GM19468 (cell line): ENCODE data around the gene IL2RA.
"Not testable (repeated sequence)": the region's sequence is repeated elsewhere in the genome, so short reads cannot be mapped to it uniquely, and the experiment has no call there.

ENCODE experiments used
- ATAC-seq: cut with Tn5 transposase; IDR thresholded peaks from one replicate; pipeline ENCODE4 v1.9.1; 2021; ENCODE audit warnings: mild to moderate bottlenecking, moderate library complexity, moderate number of reproducible peaks; ENCODE audit not compliant: unreplicated experiment; ENCODE audit errors: extremely low read depth

The IL2RA gene

GRCh38 chr10:6062101-6062771, at the start of gene IL2RA:
IL2RA (minus strand) TSS chr10:6062367; CDS start chr10:6062151, 216 bp downstream.
- no peak for ATAC-seq

DNA sequence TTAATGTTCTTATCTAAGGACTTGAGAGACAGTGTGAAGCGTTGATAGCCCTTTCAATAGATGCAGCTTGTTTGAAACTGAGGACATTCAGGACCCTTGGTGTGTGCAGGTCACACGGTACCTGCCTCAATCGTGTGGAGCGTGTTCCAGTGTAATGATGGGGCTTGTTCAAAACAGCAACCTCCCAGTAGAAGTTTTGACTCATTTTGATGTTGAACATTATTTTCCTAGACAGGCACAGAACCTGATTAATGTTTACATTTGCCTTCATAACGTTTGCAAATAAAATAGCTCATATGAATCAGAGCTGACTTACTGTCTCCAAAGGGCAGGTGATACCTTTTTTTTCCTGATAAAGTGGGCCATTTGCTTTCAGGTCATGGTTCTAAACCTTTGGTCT, 48.0 kb upstream of the IL2RA start:
- ATAC-seq, result no peak

- ATAC-seq, result no peak
Measured at GRCh38 chr10:6109444-6109775, 47.2 kb upstream of the IL2RA start.

DNA sequence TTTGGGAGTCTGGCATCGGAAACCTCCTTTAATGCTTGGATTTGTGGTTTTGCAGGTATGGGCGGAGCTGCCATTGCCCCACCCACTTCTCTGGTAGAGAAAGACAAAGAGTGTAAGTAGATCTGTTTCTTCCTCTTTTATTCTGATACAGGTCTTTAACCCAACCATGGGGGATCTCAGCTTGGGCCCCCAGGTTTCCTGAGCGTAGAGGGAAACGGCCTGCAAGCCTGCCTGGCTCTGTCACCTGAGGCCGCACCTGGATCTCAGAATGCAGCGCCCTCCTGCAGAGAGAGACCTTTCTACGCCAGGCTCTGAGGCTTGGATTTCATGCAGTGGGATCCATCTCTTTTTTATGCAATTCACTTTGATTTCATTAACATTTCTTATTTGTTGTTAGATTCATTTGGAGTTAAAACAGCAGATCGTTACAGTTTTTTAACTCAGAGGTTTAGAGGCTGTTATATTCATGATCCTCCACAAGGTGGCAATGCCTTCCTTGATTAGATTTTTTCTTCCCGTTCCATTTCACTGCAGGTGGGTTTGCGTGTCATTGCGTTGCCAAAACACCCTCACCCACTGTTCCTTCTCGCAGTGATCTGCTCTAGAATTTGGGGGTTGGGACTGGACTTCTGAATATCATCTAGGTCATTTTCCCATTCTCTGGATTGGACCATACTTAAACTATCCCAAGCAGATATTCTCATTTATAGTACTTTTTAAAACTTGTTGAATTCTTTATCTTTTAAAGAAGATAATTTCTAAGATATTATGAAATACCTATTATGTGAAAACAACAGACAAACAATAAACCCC, 46.7 kb upstream of the IL2RA start:
- ATAC-seq, result no peak

DNA sequence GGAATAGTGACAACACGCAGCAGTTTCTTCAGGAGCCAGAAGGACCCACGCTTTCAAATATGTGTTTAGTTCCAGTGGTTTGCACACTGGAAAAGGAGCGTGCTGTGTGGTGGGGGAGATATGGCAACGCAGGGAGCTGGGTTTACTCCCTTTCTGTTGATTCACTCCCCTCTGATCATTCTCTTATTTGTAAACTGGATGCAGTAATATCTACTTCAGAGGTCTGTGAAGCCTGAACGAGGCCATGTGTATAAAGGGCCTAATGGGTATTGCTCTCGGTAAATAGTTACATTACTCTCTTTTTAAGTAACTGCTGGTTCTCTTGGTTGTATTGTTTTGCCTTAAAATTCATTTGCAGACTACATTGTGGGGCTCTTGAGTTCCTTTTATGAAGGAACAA, 45.9 kb upstream of the IL2RA start:
- ATAC-seq, result no peak

DNA sequence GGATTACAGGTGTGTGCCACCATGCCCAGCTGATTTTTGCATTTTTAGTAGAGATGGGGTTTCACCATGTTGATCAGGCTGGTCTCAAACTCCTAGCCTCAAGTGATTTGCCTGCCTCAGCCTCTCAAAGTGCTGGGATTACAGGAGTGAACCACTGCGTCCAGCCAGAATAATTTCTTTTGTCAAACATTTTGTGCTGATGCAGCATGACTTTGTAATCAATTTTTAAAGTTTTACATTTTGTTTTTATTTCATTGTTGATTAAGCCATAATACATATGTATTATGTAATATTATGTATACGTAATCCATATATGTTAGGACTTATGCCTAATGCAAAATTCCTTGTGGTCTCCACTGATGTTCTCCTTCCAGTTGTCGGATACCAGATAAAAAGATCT, 45.4 kb upstream of the IL2RA start:
- not testable (repeated sequence) for ATAC-seq

DNA sequence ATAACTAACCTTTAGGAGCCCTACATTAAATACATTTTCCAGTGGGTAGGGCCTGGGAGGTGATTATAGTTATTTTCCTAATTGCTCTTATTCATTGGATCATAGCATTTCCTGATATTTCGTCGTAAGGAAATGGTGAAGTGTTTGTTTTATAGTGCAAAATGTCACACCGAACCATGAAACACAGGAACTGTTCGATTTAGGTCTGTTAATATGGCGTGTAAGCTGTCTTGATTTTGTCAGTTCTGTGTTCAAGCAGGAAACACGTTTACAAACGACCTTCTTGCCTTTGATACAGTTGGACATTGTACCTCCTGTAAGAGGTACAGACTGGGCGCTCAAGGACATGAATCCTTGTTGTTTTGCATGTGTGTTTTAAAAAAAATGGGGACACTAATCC, 41.4 kb upstream of the IL2RA start:
- ATAC-seq, result no peak

- no peak for ATAC-seq
Measured at GRCh38 chr10:6102128-6102527, 40.0 kb upstream of the IL2RA start.

GRCh38 chr10:6101181-6101580, 39.0 kb upstream of the IL2RA start:
- ATAC-seq, result peak; percentile 57

DNA sequence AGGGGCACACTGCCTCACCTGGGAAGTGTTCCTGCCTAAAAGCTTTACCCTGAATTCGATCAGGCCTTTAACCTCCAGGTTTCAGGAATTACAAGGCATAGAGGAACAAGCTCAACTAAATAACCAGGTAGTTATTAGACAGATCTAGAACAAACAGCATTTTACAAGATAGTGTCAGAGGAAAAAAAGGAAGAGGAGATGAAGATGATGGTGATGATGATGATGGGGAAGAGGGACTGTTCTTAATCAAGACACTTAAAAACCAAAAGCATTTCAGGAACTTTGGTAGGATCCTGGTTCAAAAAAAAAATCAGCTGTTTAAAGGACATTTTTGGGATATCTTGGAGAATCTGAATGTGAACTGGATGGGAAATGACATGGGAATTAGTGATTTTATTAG, 38.2 kb upstream of the IL2RA start:
- ATAC-seq, result no peak

GRCh38 chr10:6098156-6098555, 36.0 kb upstream of the IL2RA start:
- no peak for ATAC-seq

DNA sequence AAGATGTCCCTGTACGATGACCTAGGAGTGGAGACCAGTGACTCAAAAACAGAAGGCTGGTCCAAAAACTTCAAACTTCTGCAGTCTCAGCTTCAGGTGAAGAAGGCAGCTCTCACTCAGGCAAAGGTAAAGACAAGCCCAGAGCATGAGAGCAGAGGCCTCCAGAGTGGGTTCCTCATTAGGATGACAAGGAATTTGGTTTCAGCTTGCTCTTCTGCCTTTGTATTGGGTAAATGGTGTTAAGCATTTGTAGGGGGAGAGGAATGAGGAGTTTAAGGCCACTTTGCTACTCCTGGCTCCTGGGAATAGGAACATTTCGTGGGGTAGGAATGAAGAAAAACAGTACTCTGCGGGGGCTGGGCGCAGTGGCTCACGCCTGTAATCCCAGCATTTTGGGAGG, 34.9 kb upstream of the IL2RA start:
- no peak for ATAC-seq

DNA sequence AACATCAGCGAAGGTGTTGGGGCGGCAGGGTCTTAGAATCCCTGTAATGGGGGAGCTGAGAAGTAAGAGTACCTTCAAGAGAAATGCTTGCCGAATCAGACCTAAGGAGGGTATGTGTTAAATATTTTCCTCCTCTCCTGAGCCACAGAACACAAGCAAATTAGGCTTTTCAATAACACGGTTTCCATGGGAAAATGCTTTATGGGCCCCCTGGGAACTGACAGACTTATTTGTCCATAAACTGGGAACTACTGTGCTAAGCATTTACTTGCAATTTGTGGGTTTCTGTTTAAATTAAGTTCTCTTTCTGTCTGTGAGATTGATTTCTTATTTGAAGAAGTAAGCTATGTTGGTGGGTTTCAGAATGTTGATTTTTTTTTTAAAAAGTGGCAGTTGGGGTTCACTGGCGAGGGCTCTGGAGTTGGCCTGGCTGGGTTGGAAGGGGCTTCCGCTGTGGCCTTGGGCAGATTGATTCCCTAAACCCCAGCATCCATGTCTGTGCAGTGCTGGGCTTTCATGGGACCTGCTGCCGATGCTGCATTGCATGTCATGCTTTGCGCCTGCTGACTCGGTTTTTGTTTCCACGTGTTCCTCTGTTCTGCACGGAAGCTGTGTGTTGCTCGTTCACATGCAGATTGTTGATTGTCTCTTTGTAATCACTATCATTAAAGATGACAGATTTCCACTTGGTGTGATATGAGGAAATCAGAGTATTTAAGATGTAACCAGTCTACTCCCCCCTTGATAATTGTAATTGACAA, 33.8 kb upstream of the IL2RA start:
- no peak for ATAC-seq

GRCh38 chr10:6092731-6093130, 30.6 kb upstream of the IL2RA start:
- no peak for ATAC-seq

DNA sequence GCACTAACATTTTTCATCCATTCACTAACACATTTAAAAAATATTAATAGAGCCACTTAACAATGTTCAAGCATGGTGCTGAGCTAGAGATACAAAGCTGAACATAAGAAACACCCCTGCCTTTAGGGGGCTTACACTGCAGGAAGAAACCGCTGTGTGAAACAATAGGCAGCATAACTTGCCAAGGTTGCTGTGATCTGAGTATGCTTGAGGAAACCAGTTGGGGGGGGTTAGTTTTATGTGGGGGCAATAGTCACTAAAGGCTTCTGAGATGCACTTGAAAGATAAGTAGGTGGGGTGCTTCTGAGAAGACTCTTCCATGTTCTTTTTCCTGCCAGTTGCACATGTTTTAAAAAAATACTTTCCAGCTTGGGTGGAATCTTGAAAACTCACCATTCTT, 29.5 kb upstream of the IL2RA start:
- no peak for ATAC-seq

DNA sequence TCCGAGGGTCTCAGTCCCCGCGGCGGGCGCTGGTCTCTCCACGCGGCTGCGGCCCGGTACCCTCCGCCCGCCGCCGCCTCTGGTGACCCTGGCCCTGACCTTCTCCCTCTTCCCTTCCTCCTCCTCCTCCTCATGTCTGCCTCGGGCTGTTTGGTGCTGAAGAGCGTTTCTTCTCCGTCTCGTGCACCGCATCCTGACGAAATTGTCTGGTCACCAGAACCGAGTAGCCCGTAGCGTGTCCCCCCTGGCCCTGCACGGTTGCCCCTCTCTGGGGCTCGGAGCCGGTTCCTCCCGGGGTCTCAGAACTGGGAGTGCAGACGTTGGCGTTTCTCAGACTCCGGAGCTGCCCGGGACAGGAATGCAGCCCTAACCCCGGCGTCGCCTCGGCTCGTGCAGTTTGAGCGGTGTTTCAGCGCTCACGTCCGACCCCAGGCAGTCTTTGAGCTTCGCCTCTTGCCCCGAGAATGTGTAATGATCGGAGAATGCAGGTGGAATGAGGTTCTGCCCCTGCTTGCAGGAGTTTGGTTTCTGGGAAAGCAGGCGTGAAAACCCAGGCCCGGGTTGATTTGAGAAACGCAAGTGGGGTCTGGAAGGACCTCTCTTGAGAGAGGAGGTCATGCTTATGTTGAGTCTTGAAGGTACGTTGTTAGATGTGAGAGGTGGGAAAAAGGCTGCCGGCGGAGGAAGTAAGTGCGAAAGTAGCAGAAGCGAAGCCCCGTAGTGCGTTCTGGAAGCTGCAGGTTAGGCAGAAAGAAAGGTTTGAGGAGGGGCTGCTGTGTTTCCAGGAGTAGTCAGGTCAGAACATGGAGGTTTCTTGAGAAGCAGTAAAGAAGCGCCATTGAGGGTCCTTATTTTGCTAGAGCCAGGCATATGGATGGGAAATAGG, 27.4 kb upstream of the IL2RA start:
- no peak for ATAC-seq

GRCh38 chr10:6088721-6089333, 26.7 kb upstream of the IL2RA start, which contains the start of gene RBM17:
RBM17 (plus strand) TSS chr10:6089034; CDS start chr10:6097066, 8,032 bp downstream.
- ATAC-seq, result peak; percentile 81

GRCh38 chr10:6086375-6087233, 24.4 kb upstream of the IL2RA start:
- peak; percentile 35 for ATAC-seq
